Measurements from ENCODE around the gene PRRX2. TPM values are rescaled to one million over a fixed set of nuclear protein-coding genes. Genes with fewer than 3 reads are reported as not detected.

The PRRX2 gene
- total and polyA plus RNA-seq, 2 experiments from 2014 or later = 9.7 to 23.0 TPM

GRCh38 chr9:129737479-129738274 is 72.2 kb downstream of the PRRX2 start:
- H3K27me3 ChIP-seq = no peaks in the 10 kb centered on the region
- peak; percentile 92 for DNase-seq (ENCODE audit: low spot score)
- H3K4me2 ChIP-seq = peak overlapping the region; percentile 83
- WGBS (ENCODE audit: low lambda C conversion rate, missing lambda C conversion rate) = 10% methylated on average over 42 of the region's 48 CpGs
- peak overlapping the region; percentile 28 for H3K27ac ChIP-seq
- no peaks in the 10 kb centered on the region for H3K9me2 ChIP-seq (replicated peaks; ENCODE audit: insufficient read depth)
- no peaks in the 10 kb centered on the region for H3K79me2 ChIP-seq
- no peaks in the 10 kb centered on the region for H3K36me3 ChIP-seq (replicated peaks; ENCODE audit: insufficient read depth, low read depth)
- no peaks in the 10 kb centered on the region for H4K20me1 ChIP-seq (ENCODE audit: insufficient read depth, poor library complexity, severe bottlenecking)
- TF ChIP-seq CTCF (IDR thresholded peaks at IDR 0.05; ENCODE audit: poor library complexity) (peak; percentile 98), EZH2 (IDR thresholded peaks at IDR 0.05; ENCODE audit: borderline replicate concordance) (no peak), EZH2phosphoT487 (IDR thresholded peaks at IDR 0.05; ENCODE audit: low read depth, severe bottlenecking, unreplicated experiment) (no peak)
- H3K4me3 ChIP-seq = peak overlapping the region; percentile 25
- H3K4me1 ChIP-seq (ENCODE audit: insufficient read depth) = peaks cover 6% of the 10 kb centered on the region
- peak overlapping the region; percentile 75 for H2AFZ ChIP-seq
- no peaks in the 10 kb centered on the region for H3K9me3 ChIP-seq (ENCODE audit: low read depth)

DNA sequence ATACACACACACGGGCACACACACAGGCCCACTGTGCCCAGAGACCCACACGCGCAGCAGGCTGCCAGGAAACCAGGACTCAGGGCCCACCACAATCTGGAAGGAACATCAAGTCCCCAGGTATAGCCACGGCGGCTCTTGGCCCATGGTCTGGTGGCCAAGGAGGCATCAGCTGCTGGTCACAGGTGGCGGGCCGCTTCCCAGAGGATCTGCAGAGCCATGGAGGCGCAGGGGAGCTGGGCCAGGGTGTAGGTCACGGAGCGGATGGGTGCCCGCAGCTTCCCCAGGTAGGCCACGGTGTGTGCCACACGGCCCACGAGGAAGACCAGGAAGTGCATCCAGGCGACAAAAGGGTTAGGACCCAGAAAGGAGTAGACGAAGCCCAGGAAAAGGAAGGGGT is 74.0 kb downstream of the PRRX2 start:
- no peaks in the 10 kb centered on the region for H3K27me3 ChIP-seq
- no peaks in the 10 kb centered on the region for H3K36me3 ChIP-seq (replicated peaks; ENCODE audit: insufficient read depth, low read depth)
- no peaks in the 10 kb centered on the region for H3K9me2 ChIP-seq (replicated peaks; ENCODE audit: insufficient read depth)
- H3K4me2 ChIP-seq = no peak overlapping the region
- H3K4me1 ChIP-seq (ENCODE audit: insufficient read depth) = peaks cover 12% of the 10 kb centered on the region
- DNase-seq (ENCODE audit: low spot score) = no peak
- TF ChIP-seq CTCF (IDR thresholded peaks at IDR 0.05; ENCODE audit: poor library complexity) = no peak
- TF ChIP-seq EZH2phosphoT487 (IDR thresholded peaks at IDR 0.05; ENCODE audit: low read depth, severe bottlenecking, unreplicated experiment) = no peak
- no peak for TF ChIP-seq EZH2 (IDR thresholded peaks at IDR 0.05; ENCODE audit: borderline replicate concordance)
- no peak overlapping the region for H2AFZ ChIP-seq
- no peak overlapping the region for H3K4me3 ChIP-seq
- no peaks in the 10 kb centered on the region for H3K9me3 ChIP-seq (ENCODE audit: low read depth)
- H3K79me2 ChIP-seq = no peaks in the 10 kb centered on the region
- H3K27ac ChIP-seq = no peak overlapping the region
- no peaks in the 10 kb centered on the region for H4K20me1 ChIP-seq (ENCODE audit: insufficient read depth, poor library complexity, severe bottlenecking)
- WGBS (ENCODE audit: low lambda C conversion rate, missing lambda C conversion rate) = 94% methylated on average over 16 of the region's 16 CpGs

DNA sequence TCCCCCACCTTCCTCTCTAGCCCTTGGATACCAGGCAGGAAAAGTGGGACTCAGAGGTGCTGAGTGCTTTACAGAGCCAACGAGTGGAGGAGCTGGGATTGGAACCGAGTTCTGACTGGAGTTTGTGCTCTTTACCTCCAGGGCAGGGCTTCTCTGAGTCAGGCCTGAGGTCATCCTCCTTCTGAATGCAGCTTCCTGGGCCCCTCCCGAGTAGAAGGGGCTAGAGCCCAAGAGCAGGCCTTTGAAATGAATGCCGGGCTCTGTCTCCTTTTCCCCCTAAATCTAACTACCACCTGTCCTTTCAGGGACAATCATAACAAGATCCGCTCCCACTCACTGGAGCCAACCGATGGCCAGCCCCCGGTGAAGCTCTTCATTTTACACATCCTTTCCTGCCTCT is 74.7 kb downstream of the PRRX2 start:
- Histone ChIP-seq H2AFZ (no peak overlapping the region), H3K4me1 (ENCODE audit: insufficient read depth) (peaks cover 12% of the 10 kb centered on the region), H3K27me3 (no peaks in the 10 kb centered on the region), H3K4me3 (no peak overlapping the region), H3K79me2 (no peaks in the 10 kb centered on the region), H3K27ac (no peak overlapping the region), H3K9me3 (ENCODE audit: low read depth) (no peaks in the 10 kb centered on the region), H4K20me1 (ENCODE audit: insufficient read depth, poor library complexity, severe bottlenecking) (no peaks in the 10 kb centered on the region), H3K9me2 (replicated peaks; ENCODE audit: insufficient read depth) (no peaks in the 10 kb centered on the region), H3K4me2 (no peak overlapping the region), H3K36me3 (replicated peaks; ENCODE audit: insufficient read depth, low read depth) (no peaks in the 10 kb centered on the region)
- no peak for DNase-seq (ENCODE audit: low spot score)
- TF ChIP-seq CTCF (IDR thresholded peaks at IDR 0.05; ENCODE audit: poor library complexity) (no peak), EZH2phosphoT487 (IDR thresholded peaks at IDR 0.05; ENCODE audit: low read depth, severe bottlenecking, unreplicated experiment) (no peak), EZH2 (IDR thresholded peaks at IDR 0.05; ENCODE audit: borderline replicate concordance) (no peak)
- 88% methylated on average over 7 of the region's 7 CpGs for WGBS (ENCODE audit: low lambda C conversion rate, missing lambda C conversion rate)
